Measurements from ENCODE around the gene AADACL3.

The AADACL3 gene

GRCh38 chr1:12769031-12769430 is 53.1 kb downstream of the AADACL3 start:
- DNase-seq (ENCODE audit: low read depth in 2 of 2), result no peak

- no peak for DNase-seq (ENCODE audit: low read depth in 2 of 2)
Measured at GRCh38 chr1:12769976-12770505, 54.1 kb downstream of the AADACL3 start.

GRCh38 chr1:12770620-12771019 is 54.7 kb downstream of the AADACL3 start:
- no peak for DNase-seq (ENCODE audit: low read depth in 2 of 2)

- DNase-seq (ENCODE audit: low read depth in 2 of 2), result no peak
Measured at GRCh38 chr1:12771186-12771585, 55.3 kb downstream of the AADACL3 start.

- DNase-seq (ENCODE audit: low read depth in 2 of 2), result no peak
Measured at GRCh38 chr1:12772520-12772919, 56.6 kb downstream of the AADACL3 start.

GRCh38 chr1:12773438-12773837 is 57.5 kb downstream of the AADACL3 start, which contains the start of gene PRAMEF12:
Gene PRAMEF12 (plus strand): TSS chr1:12773738. CDS start chr1:12774868, 1,130 bp downstream.
- no peak for DNase-seq (ENCODE audit: low read depth in 2 of 2)

- DNase-seq (ENCODE audit: low read depth in 2 of 2), result no peak
Measured at GRCh38 chr1:12774801-12775345, 59.0 kb downstream of the AADACL3 start.

- DNase-seq (ENCODE audit: low read depth in 2 of 2), result no peak
Measured at GRCh38 chr1:12775443-12775842, 59.5 kb downstream of the AADACL3 start.

GRCh38 chr1:12776801-12777557 is 61.1 kb downstream of the AADACL3 start:
- no peak for DNase-seq (ENCODE audit: low read depth in 2 of 2)
